Neural cell (in vitro differentiated cells): Measurements from ENCODE around the gene SDK2. TPM values are rescaled to one million over a fixed set of nuclear protein-coding genes. Genes with fewer than 3 reads are reported as not detected.

Experiments
- H2AFZ ChIP-seq: fragments of 200-600, 300-800 bp; sonication (generic), shearing (Covaris generic); 2 replicates; pipeline ENCODE4 v1.6.0; 2014; ENCODE audit warnings: low read depth, mild to moderate bottlenecking, antibody characterized with exemption, low read length, moderate library complexity
- H3F3A ChIP-seq: fragments of 200-600 bp; shearing (Covaris generic); 2 replicates; pipeline ENCODE4 v1.6.1; 2016; ENCODE audit warnings: mild to moderate bottlenecking, moderate library complexity, mixed read lengths, antibody characterized with exemption, low read length; ENCODE audit not compliant: insufficient read depth, poor library complexity, severe bottlenecking
- H3K27ac ChIP-seq: fragments of 200-600, 300-800 bp; sonication (generic), shearing (Covaris generic); 2 replicates; pipeline ENCODE4 v1.5.1; 2014; ENCODE audit warnings: mild to moderate bottlenecking, low read length, moderate library complexity
- H3K27me3 ChIP-seq: fragments of 300-800, 200-600 bp; sonication (generic), shearing (Covaris generic); 2 replicates; pipeline ENCODE4 v1.6.0; 2014; ENCODE audit warnings: mild to moderate bottlenecking, low read depth, low read length, moderate library complexity; ENCODE audit not compliant: insufficient read depth
- H3K36me3 ChIP-seq: fragments of 300-800, 200-600 bp; sonication (generic), shearing (Covaris generic); 2 replicates; pipeline ENCODE4 v1.5.1; 2014; ENCODE audit warnings: mild to moderate bottlenecking, antibody characterized with exemption, low read length, moderate library complexity; ENCODE audit not compliant: insufficient read depth
- H3K4me2 ChIP-seq: fragments of 300-800, 200-600 bp; sonication (generic), shearing (Covaris generic); 2 replicates; pipeline ENCODE4 v1.6.0; 2014; ENCODE audit warnings: mild to moderate bottlenecking, low read length
- H3K4me3 ChIP-seq: fragments of 300-800, 200-600 bp; sonication (generic), shearing (Covaris generic); 2 replicates; pipeline ENCODE4 v1.5.1; 2014; ENCODE audit warnings: mild to moderate bottlenecking, low read length, moderate library complexity
- H3K79me2 ChIP-seq: fragments of 200-600 bp; shearing (Covaris generic); replicated peaks from 2 replicates; pipeline ENCODE4 v1.6.0; 2014; ENCODE audit warnings: mild to moderate bottlenecking, low read length, moderate library complexity; ENCODE audit not compliant: insufficient read depth
- H3K9ac ChIP-seq: fragments of 300-800, 200-600 bp; sonication (generic), shearing (Covaris generic); 2 replicates; pipeline ENCODE4 v1.6.1; 2016; ENCODE audit warnings: mild to moderate bottlenecking, low read length, mixed read lengths
- H3K9me2 ChIP-seq: fragments of 200-600 bp; shearing (Covaris generic); 2 replicates; pipeline ENCODE4 v1.6.1; 2016; ENCODE audit warnings: mild to moderate bottlenecking, low read length, mixed read lengths; ENCODE audit not compliant: insufficient read depth
- H3K9me3 ChIP-seq: fragments of 200-600, 300-800 bp; sonication (generic), shearing (Covaris generic); 2 replicates; pipeline ENCODE4 v1.6.1; 2016; ENCODE audit warnings: mild to moderate bottlenecking, mixed run types, low read length, moderate library complexity, mixed read lengths
- H4K20me1 ChIP-seq: fragments of 200-600 bp; shearing (Covaris generic); 2 replicates; pipeline ENCODE4 v1.6.1; 2016; ENCODE audit warnings: mild to moderate bottlenecking, mixed run types; ENCODE audit not compliant: insufficient read depth
- EP300 ChIP-seq: fragments of 450-650 bp; conservative IDR thresholded peaks from 2 replicates; pipeline ENCODE4 v1.6.1; 2014; ENCODE audit warnings: antibody characterized with exemption, mild to moderate bottlenecking, moderate library complexity; ENCODE audit not compliant: poor library complexity, severe bottlenecking
- EZH2 ChIP-seq: fragments of 200-600, 300-800 bp; shearing (Covaris generic), sonication (generic); IDR thresholded peaks from 2 replicates; pipeline ENCODE4 v1.6.1; 2014; ENCODE audit warnings: antibody characterized with exemption, low read length, borderline replicate concordance, mild to moderate bottlenecking; ENCODE audit not compliant: insufficient read depth, poor library complexity, severe bottlenecking
- MXI1 ChIP-seq: fragments of 450-650 bp; conservative IDR thresholded peaks from 2 replicates; pipeline ENCODE4 v1.6.1; 2014; ENCODE audit warnings: antibody characterized with exemption, mild to moderate bottlenecking; ENCODE audit not compliant: poor library complexity, severe bottlenecking
- POLR2AphosphoS5 ChIP-seq: IDR thresholded peaks from 2 replicates; pipeline ENCODE4 v1.6.1; 2012
- RAD21 ChIP-seq: fragments of 450-650 bp; conservative IDR thresholded peaks from 2 replicates; pipeline ENCODE4 v1.6.1; 2014; ENCODE audit warnings: antibody characterized with exemption, mild to moderate bottlenecking, moderate library complexity
- SMC3 ChIP-seq: fragments of 450-650 bp; conservative IDR thresholded peaks from 2 replicates; pipeline ENCODE4 v1.6.1; 2014; ENCODE audit warnings: antibody characterized with exemption, mild to moderate bottlenecking, moderate library complexity; ENCODE audit not compliant: poor library complexity
- TAF1 ChIP-seq: IDR thresholded peaks from 2 replicates; pipeline ENCODE4 v1.6.1; 2012; ENCODE audit warnings: low read depth
- polyA plus RNA-seq: library from polyadenylated mRNA; depleted of rRNA; stranded (reverse); fragments of >200 nt; gene quantifications from 2 replicates; pipeline ENCODE4 v1.2.3, GENCODE V29; 2014
- TF ChIP-seq, protein P1 (sequence below): IDR thresholded peaks from 2 replicates; pipeline ENCODE4 v1.6.1; 2012; ENCODE audit warnings: borderline replicate concordance
- TF ChIP-seq, protein P2 (sequence below): fragments of 450-650 bp; IDR thresholded peaks from 2 replicates; pipeline ENCODE4 v1.5.1; 2014; ENCODE audit warnings: antibody characterized with exemption, mild to moderate bottlenecking, moderate library complexity; ENCODE audit not compliant: poor library complexity, severe bottlenecking

The SDK2 gene
- polyA plus RNA-seq, 1 donor from 2014 or later: 0.73 TPM

DNA sequence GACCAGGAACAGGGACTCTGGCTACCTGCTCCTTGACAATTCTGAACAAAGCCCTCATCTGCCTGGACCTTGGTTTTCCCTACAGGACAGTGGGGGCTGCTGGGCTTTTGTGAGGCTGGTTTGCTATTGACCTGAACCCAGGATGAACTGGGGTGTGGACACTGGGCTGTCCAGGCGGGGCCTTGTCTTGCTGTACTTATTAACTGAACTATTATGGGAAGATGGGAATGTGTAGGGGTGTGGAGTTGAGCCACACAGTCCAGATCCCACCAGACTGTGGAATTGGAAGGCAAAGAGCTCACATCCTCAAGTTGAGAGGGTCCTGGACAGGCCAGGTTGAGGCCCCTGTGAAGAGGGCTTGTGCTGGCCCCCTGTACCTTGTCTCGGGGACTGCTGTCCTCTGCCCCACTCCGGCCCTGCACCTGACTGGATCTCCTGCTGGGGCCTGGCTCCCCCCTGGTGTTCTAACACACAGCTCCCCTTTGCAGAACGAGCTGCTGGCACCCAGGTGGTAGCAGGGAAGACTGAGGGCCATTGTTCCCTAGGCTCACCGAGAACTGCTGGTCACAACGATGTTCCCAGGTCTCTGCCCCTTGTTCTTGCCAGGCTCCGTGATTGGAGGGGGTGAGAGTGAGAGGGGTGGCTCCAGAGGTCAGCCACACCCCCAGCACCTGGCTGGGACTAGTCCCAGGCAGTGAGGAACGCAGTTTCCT is 280.6 kb downstream of the SDK2 start:
- H3F3A ChIP-seq: no peaks in the 10 kb centered on the region
- H4K20me1 ChIP-seq: no peaks in the 10 kb centered on the region
- H3K27me3 ChIP-seq: no peaks in the 10 kb centered on the region
- no peaks in the 10 kb centered on the region for H3K36me3 ChIP-seq
- H3K79me2 ChIP-seq: no peaks in the 10 kb centered on the region
- no peak overlapping the region for H3K4me3 ChIP-seq
- no peaks in the 10 kb centered on the region for H3K9me3 ChIP-seq
- H3K9ac ChIP-seq: no peak overlapping the region
- no peaks in the 10 kb centered on the region for H3K9me2 ChIP-seq
- no peak overlapping the region for H3K27ac ChIP-seq
- H3K4me2 ChIP-seq: no peak overlapping the region
- no peak overlapping the region for H2AFZ ChIP-seq
- no peak for TF ChIP-seq EP300
- no peak for TF ChIP-seq EZH2
- no peak for TF ChIP-seq SMC3

DNA sequence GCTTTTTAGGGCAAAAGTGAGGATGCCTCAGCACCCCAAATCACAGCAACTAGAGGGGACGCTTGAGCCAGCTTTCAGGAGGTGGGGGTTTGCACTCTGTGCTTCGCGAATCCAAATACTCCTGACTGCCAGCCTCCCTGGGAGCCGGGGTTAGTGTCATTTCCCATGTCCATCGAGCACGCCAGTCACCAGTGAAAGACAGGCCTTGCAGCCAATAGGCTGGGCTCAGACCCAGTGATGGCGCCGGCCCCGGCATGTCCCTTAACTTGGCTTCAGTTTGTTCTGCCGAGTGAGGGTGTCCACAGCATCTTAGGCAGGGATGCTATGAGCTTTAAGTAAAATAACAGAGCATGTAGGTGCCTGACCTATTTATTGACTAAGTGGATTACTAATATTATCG is 281.5 kb downstream of the SDK2 start:
- Histone ChIP-seq H3K27ac (no peak overlapping the region), H3K79me2 (no peaks in the 10 kb centered on the region), H4K20me1 (no peaks in the 10 kb centered on the region), H3K9me3 (no peaks in the 10 kb centered on the region), H2AFZ (no peak overlapping the region), H3K9me2 (no peaks in the 10 kb centered on the region), H3F3A (no peaks in the 10 kb centered on the region), H3K4me2 (no peak overlapping the region), H3K9ac (no peak overlapping the region), H3K4me3 (no peak overlapping the region), H3K36me3 (no peaks in the 10 kb centered on the region), H3K27me3 (no peaks in the 10 kb centered on the region)
- TF ChIP-seq EP300: no peak
- TF ChIP-seq POLR2AphosphoS5: no peak
- TF ChIP-seq RAD21: no peak
- no peak for TF ChIP-seq EZH2
- no peak for TF ChIP-seq SMC3
- TF ChIP-seq, protein P1, sequence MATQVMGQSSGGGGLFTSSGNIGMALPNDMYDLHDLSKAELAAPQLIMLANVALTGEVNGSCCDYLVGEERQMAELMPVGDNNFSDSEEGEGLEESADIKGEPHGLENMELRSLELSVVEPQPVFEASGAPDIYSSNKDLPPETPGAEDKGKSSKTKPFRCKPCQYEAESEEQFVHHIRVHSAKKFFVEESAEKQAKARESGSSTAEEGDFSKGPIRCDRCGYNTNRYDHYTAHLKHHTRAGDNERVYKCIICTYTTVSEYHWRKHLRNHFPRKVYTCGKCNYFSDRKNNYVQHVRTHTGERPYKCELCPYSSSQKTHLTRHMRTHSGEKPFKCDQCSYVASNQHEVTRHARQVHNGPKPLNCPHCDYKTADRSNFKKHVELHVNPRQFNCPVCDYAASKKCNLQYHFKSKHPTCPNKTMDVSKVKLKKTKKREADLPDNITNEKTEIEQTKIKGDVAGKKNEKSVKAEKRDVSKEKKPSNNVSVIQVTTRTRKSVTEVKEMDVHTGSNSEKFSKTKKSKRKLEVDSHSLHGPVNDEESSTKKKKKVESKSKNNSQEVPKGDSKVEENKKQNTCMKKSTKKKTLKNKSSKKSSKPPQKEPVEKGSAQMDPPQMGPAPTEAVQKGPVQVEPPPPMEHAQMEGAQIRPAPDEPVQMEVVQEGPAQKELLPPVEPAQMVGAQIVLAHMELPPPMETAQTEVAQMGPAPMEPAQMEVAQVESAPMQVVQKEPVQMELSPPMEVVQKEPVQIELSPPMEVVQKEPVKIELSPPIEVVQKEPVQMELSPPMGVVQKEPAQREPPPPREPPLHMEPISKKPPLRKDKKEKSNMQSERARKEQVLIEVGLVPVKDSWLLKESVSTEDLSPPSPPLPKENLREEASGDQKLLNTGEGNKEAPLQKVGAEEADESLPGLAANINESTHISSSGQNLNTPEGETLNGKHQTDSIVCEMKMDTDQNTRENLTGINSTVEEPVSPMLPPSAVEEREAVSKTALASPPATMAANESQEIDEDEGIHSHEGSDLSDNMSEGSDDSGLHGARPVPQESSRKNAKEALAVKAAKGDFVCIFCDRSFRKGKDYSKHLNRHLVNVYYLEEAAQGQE: no peak
- TF ChIP-seq, protein P2, sequence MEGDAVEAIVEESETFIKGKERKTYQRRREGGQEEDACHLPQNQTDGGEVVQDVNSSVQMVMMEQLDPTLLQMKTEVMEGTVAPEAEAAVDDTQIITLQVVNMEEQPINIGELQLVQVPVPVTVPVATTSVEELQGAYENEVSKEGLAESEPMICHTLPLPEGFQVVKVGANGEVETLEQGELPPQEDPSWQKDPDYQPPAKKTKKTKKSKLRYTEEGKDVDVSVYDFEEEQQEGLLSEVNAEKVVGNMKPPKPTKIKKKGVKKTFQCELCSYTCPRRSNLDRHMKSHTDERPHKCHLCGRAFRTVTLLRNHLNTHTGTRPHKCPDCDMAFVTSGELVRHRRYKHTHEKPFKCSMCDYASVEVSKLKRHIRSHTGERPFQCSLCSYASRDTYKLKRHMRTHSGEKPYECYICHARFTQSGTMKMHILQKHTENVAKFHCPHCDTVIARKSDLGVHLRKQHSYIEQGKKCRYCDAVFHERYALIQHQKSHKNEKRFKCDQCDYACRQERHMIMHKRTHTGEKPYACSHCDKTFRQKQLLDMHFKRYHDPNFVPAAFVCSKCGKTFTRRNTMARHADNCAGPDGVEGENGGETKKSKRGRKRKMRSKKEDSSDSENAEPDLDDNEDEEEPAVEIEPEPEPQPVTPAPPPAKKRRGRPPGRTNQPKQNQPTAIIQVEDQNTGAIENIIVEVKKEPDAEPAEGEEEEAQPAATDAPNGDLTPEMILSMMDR: no peak
- TF ChIP-seq MXI1: no peak
- TF ChIP-seq TAF1: no peak
